Nephron (organoid): Measurements from ENCODE around the gene HIGD1C.

Experiments
- H3K27ac Mint-ChIP-seq, 3 experiments: 2 replicates each; pipeline ENCODE4 v1.8.0; 2020; ENCODE audit warnings: mixed read lengths in 3 of 3, mild to moderate bottlenecking in 2 of 3, moderate library complexity in 1 of 3
- H3K27me3 Mint-ChIP-seq: 2 replicates; pipeline ENCODE4 v1.8.0; 2021; ENCODE audit warnings: low read depth, mild to moderate bottlenecking, moderate library complexity, mixed read lengths
- H3K36me3 Mint-ChIP-seq: 2 replicates; pipeline ENCODE4 v1.8.0; 2020; ENCODE audit warnings: low read depth, mixed read lengths
- H3K4me1 Mint-ChIP-seq: 2 replicates; pipeline ENCODE4 v1.8.0; 2020; ENCODE audit warnings: mixed read lengths
- H3K4me3 Mint-ChIP-seq, 3 experiments: 2 replicates each; pipeline ENCODE4 v1.8.0; 2020; ENCODE audit warnings: mild to moderate bottlenecking in 3 of 3, mixed read lengths in 3 of 3, moderate library complexity in 2 of 3
- H3K9me3 Mint-ChIP-seq: 2 replicates; pipeline ENCODE4 v1.8.0; 2020; ENCODE audit warnings: mixed read lengths
- TF ChIP-seq, protein P1 (sequence below), 3 experiments: fragments of 200-600 bp; sonication (generic); IDR thresholded peaks; one replicate each; pipeline ENCODE4 v1.5.0; 2021; ENCODE audit warnings: antibody characterized with exemption in 3 of 3; ENCODE audit not compliant: unreplicated experiment in 3 of 3

HIGD1C gene

DNA sequence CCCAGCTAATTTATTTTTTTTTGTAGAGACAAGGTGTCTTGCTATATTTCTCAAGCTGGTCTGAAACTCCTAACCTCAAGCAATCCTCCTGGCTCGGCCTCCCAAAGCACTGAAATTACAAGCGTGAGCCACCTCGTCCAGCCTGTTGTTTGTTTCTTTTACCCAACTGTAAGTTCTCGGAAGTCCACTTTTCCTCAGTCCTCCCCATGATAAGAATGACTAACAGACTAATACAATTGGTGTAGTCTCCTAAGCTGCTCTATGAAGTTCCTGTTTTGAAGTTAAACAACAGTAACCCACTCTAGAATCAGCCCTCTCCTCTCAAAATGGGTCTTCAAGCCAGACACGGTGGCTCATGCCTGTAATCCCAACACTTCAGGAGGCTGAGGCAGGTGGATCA, 36.5 kb downstream of the HIGD1C start:
- TF ChIP-seq, protein P1, sequence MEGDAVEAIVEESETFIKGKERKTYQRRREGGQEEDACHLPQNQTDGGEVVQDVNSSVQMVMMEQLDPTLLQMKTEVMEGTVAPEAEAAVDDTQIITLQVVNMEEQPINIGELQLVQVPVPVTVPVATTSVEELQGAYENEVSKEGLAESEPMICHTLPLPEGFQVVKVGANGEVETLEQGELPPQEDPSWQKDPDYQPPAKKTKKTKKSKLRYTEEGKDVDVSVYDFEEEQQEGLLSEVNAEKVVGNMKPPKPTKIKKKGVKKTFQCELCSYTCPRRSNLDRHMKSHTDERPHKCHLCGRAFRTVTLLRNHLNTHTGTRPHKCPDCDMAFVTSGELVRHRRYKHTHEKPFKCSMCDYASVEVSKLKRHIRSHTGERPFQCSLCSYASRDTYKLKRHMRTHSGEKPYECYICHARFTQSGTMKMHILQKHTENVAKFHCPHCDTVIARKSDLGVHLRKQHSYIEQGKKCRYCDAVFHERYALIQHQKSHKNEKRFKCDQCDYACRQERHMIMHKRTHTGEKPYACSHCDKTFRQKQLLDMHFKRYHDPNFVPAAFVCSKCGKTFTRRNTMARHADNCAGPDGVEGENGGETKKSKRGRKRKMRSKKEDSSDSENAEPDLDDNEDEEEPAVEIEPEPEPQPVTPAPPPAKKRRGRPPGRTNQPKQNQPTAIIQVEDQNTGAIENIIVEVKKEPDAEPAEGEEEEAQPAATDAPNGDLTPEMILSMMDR (IDR thresholded peaks at IDR 0.05; ENCODE audit: unreplicated experiment in 3 of 3), result no peak
- no peak overlapping the region for H3K27ac Mint-ChIP-seq
- H3K9me3 Mint-ChIP-seq, result no peaks in the 10 kb centered on the region
- H3K36me3 Mint-ChIP-seq, result peaks cover 42% of the 10 kb centered on the region
- H3K4me1 Mint-ChIP-seq, result no peaks in the 10 kb centered on the region
- H3K4me3 Mint-ChIP-seq, result no peak overlapping the region
- H3K27me3 Mint-ChIP-seq, result no peaks in the 10 kb centered on the region

DNA sequence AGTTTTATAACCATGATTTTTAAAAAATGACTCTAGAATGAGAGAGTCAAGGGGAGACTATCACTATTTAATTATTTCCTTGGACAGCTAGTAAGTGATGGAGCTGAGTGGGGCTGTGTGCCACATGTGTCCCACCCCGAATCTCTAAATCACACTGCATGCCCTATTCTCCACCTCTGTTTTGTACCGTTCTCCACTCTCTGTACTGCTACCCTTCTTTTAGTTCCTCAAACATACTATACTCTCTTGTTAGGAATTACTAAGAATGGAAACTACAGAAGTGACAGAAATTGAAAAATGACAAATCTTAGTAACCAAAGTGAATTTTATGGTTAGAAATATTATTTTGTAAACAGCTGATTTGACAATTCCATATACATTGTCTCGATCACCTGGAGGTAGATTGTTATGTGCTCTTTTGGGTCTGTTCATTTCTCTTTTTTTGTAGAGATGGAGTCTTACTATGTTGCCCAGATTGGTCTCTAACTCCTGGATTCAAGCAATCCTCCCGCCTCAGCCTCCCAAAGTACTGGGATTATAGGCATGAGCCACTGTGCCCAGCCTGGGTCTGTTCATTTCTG, 37.9 kb downstream of the HIGD1C start:
- TF ChIP-seq, protein P1 (IDR thresholded peaks at IDR 0.05; ENCODE audit: unreplicated experiment in 3 of 3), result no peak

DNA sequence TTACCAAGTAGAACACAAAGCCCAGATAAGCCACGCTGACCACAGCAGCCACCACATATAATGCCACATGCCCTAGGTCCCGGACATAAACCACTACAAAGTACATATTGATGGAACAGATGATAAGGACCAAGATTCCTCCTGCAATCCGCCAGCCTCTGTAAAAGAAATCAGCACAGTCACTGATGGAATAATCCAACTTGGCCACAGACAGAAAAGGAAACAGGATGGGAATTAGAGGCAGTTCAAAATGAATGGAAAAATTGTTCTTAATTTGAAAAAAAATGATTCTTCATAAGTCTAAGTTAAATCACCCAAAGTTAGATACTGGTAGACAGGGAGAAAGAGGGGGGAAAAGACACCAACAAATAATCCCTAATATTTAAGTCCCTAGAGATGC, 38.4 kb downstream of the HIGD1C start:
- Mint-ChIP-seq H3K9me3 (no peaks in the 10 kb centered on the region), H3K4me1 (no peaks in the 10 kb centered on the region), H3K27me3 (no peaks in the 10 kb centered on the region), H3K4me3 (no peak overlapping the region), H3K27ac (no peak overlapping the region), H3K36me3 (peaks cover 58% of the 10 kb centered on the region)
- TF ChIP-seq, protein P1 (IDR thresholded peaks at IDR 0.05; ENCODE audit: unreplicated experiment in 3 of 3), result no peak

More for the DNA sequence above, 37.9 kb downstream of the HIGD1C start:
- Mint-ChIP-seq H3K9me3 (no peaks in the 10 kb centered on the region), H3K27ac (no peak overlapping the region), H3K27me3 (no peaks in the 10 kb centered on the region), H3K4me3 (no peak overlapping the region), H3K4me1 (no peaks in the 10 kb centered on the region), H3K36me3 (peaks cover 52% of the 10 kb centered on the region)

DNA sequence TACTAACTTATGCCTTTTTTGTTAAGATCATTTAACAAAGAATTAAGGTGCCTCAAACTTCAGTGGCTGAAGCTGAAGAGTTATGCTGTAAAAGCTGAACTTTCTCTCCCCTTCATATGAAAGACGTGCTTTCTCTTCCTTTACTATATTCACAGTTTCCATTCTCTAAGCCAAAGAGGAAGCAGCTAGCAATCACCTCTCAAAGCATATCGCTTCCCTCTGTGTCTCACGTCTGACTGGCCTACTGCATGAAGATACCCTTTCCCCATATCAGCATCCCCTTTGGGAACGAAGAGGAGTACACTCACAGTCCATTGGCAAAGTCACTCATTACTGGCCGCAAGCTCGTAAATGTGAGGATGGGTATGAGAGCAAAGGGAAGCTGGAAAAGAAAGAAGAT, 38.9 kb downstream of the HIGD1C start:
- H3K36me3 Mint-ChIP-seq, result peaks cover 61% of the 10 kb centered on the region
- no peak overlapping the region for H3K27ac Mint-ChIP-seq
- H3K27me3 Mint-ChIP-seq, result no peaks in the 10 kb centered on the region
- no peaks in the 10 kb centered on the region for H3K4me1 Mint-ChIP-seq
- TF ChIP-seq, protein P1 (IDR thresholded peaks at IDR 0.05; ENCODE audit: unreplicated experiment in 3 of 3), result no peak
- no peak overlapping the region for H3K4me3 Mint-ChIP-seq
- no peaks in the 10 kb centered on the region for H3K9me3 Mint-ChIP-seq

DNA sequence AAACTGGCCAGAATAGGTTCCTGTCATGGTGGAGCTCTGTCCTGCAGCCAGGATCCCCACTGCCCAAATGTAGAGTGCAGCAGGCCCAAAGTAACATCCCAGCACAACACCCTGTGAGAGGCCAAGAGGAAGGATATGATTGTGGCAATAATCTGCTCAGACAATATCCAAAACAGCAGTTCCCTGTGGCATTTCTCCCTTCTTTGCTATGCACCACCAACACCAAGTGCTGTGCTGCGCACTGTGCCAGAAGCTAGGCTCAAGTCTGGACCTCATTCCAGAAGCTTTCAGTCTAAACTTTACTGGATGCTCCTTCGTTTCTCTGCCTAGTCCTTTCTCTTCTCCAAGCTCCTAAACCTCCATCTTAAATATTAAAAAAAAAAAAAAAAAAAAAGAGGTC, 40.5 kb downstream of the HIGD1C start:
- no peaks in the 10 kb centered on the region for H3K27me3 Mint-ChIP-seq
- H3K27ac Mint-ChIP-seq, result no peak overlapping the region
- peaks cover 69% of the 10 kb centered on the region for H3K36me3 Mint-ChIP-seq
- H3K4me3 Mint-ChIP-seq, result no peak overlapping the region
- no peaks in the 10 kb centered on the region for H3K4me1 Mint-ChIP-seq
- TF ChIP-seq, protein P1 (IDR thresholded peaks at IDR 0.05; ENCODE audit: unreplicated experiment in 3 of 3), result no peak
- no peaks in the 10 kb centered on the region for H3K9me3 Mint-ChIP-seq

DNA sequence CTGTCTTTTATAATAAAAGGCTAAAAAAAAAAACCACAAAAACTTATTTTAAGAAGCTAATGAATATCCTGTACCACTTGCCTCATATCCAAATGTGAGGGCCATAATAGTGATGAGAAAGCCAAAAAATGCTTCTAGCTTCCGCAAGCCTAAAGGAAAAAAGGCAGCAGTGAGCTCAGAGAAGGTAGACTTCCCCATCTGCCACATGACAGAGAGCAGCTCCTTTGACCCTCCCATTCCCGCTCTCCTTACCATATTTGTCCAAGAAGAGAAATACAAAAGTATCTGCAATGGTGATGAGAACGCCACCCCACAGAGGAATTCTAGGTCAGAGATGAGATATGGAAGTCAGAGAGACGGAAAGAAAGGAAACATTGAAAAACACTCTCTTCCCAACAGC, 46.7 kb downstream of the HIGD1C start:
- TF ChIP-seq, protein P1 (IDR thresholded peaks at IDR 0.05; ENCODE audit: unreplicated experiment in 3 of 3), result no peak
- H3K9me3 Mint-ChIP-seq, result no peaks in the 10 kb centered on the region
- no peaks in the 10 kb centered on the region for H3K27me3 Mint-ChIP-seq
- peaks cover 62% of the 10 kb centered on the region for H3K36me3 Mint-ChIP-seq
- H3K4me1 Mint-ChIP-seq, result no peaks in the 10 kb centered on the region
- no peak overlapping the region for H3K4me3 Mint-ChIP-seq
- no peak overlapping the region for H3K27ac Mint-ChIP-seq
